ENCODE data around the gene MAP4K4.
A peak's percentile ranks its signal among the peaks of the same experiment; 100 is the strongest.

MAP4K4 gene

GRCh38 chr2:101704816-101705578, 7.5 kb downstream of the MAP4K4 start:
- Mint-ChIP-seq H3K36me3 (peaks cover 18% of the 10 kb centered on the region), H3K9me3 (no peaks in the 10 kb centered on the region), H3K27ac (peak overlapping the region; percentile 93), H3K27me3 (no peaks in the 10 kb centered on the region), H3K4me3 (peak overlapping the region; percentile 79), H3K4me1 (peaks cover 75% of the 10 kb centered on the region)

GRCh38 chr2:101706121-101706818, 8.8 kb downstream of the MAP4K4 start:
- peaks cover 15% of the 10 kb centered on the region for H3K36me3 Mint-ChIP-seq
- no peaks in the 10 kb centered on the region for H3K27me3 Mint-ChIP-seq
- H3K4me3 Mint-ChIP-seq, result peak overlapping the region; percentile 65
- peak overlapping the region; percentile 78 for H3K27ac Mint-ChIP-seq
- H3K9me3 Mint-ChIP-seq, result no peaks in the 10 kb centered on the region
- H3K4me1 Mint-ChIP-seq, result peaks cover 87% of the 10 kb centered on the region

- Mint-ChIP-seq H3K9me3 (no peaks in the 10 kb centered on the region), H3K36me3 (peaks cover 12% of the 10 kb centered on the region), H3K27ac (peak overlapping the region; percentile 78), H3K27me3 (no peaks in the 10 kb centered on the region), H3K4me1 (peaks cover 92% of the 10 kb centered on the region), H3K4me3 (peak overlapping the region; percentile 65)
Observed at GRCh38 chr2:101706819-101707177, 9.3 kb downstream of the MAP4K4 start.

GRCh38 chr2:101710036-101710435, 12.5 kb downstream of the MAP4K4 start:
- peak overlapping the region; percentile 89 for H3K27ac Mint-ChIP-seq

GRCh38 chr2:101710471-101711318, 13.2 kb downstream of the MAP4K4 start:
- peaks cover 80% of the 10 kb centered on the region for H3K4me1 Mint-ChIP-seq
- peak overlapping the region; percentile 19 for H3K4me3 Mint-ChIP-seq
- H3K27ac Mint-ChIP-seq, result peak overlapping the region; percentile 68
- H3K27me3 Mint-ChIP-seq, result no peaks in the 10 kb centered on the region
- H3K9me3 Mint-ChIP-seq, result no peaks in the 10 kb centered on the region
- H3K36me3 Mint-ChIP-seq, result peaks cover 3% of the 10 kb centered on the region

More at GRCh38 chr2:101710036-101710435, 12.5 kb downstream of the MAP4K4 start:
- peak overlapping the region; percentile 53 for H3K4me3 Mint-ChIP-seq
- H3K9me3 Mint-ChIP-seq, result no peaks in the 10 kb centered on the region
- no peaks in the 10 kb centered on the region for H3K27me3 Mint-ChIP-seq
- H3K36me3 Mint-ChIP-seq, result peaks cover 3% of the 10 kb centered on the region
- peaks cover 82% of the 10 kb centered on the region for H3K4me1 Mint-ChIP-seq

- peaks cover 5% of the 10 kb centered on the region for H3K36me3 Mint-ChIP-seq
- H3K4me1 Mint-ChIP-seq, result peaks cover 82% of the 10 kb centered on the region
- H3K27me3 Mint-ChIP-seq, result no peaks in the 10 kb centered on the region
- no peak overlapping the region for H3K4me3 Mint-ChIP-seq
- peak overlapping the region; percentile 72 for H3K27ac Mint-ChIP-seq
- peaks cover 5% of the 10 kb centered on the region for H3K9me3 Mint-ChIP-seq
Observed at GRCh38 chr2:101714118-101714517, 16.6 kb downstream of the MAP4K4 start.

GRCh38 chr2:101717071-101717845, 19.8 kb downstream of the MAP4K4 start:
- peak overlapping the region; percentile 70 for H3K4me3 Mint-ChIP-seq
- peaks cover 5% of the 10 kb centered on the region for H3K9me3 Mint-ChIP-seq
- H3K36me3 Mint-ChIP-seq, result peaks cover 6% of the 10 kb centered on the region
- H3K27ac Mint-ChIP-seq, result peak overlapping the region; percentile 96
- no peaks in the 10 kb centered on the region for H3K27me3 Mint-ChIP-seq
- peaks cover 84% of the 10 kb centered on the region for H3K4me1 Mint-ChIP-seq

GRCh38 chr2:101718479-101718878, 21.0 kb downstream of the MAP4K4 start:
- peaks cover 93% of the 10 kb centered on the region for H3K4me1 Mint-ChIP-seq
- H3K27me3 Mint-ChIP-seq, result no peaks in the 10 kb centered on the region
- peak overlapping the region; percentile 99 for H3K27ac Mint-ChIP-seq
- peak overlapping the region; percentile 67 for H3K4me3 Mint-ChIP-seq
- peaks cover 10% of the 10 kb centered on the region for H3K36me3 Mint-ChIP-seq
- peaks cover 9% of the 10 kb centered on the region for H3K9me3 Mint-ChIP-seq

- H3K27me3 Mint-ChIP-seq, result no peaks in the 10 kb centered on the region
- peaks cover 10% of the 10 kb centered on the region for H3K36me3 Mint-ChIP-seq
- peaks cover 93% of the 10 kb centered on the region for H3K4me1 Mint-ChIP-seq
- H3K9me3 Mint-ChIP-seq, result peaks cover 9% of the 10 kb centered on the region
- peak overlapping the region; percentile 99 for H3K27ac Mint-ChIP-seq
- peak overlapping the region; percentile 67 for H3K4me3 Mint-ChIP-seq
Observed at GRCh38 chr2:101718993-101719571, 21.6 kb downstream of the MAP4K4 start.

- peak overlapping the region; percentile 69 for H3K27ac Mint-ChIP-seq
- H3K27me3 Mint-ChIP-seq, result no peaks in the 10 kb centered on the region
- H3K4me1 Mint-ChIP-seq, result peaks cover 96% of the 10 kb centered on the region
- H3K4me3 Mint-ChIP-seq, result peak overlapping the region; percentile 21
- peaks cover 9% of the 10 kb centered on the region for H3K9me3 Mint-ChIP-seq
- H3K36me3 Mint-ChIP-seq, result peaks cover 10% of the 10 kb centered on the region
Observed at GRCh38 chr2:101720732-101721131, 23.2 kb downstream of the MAP4K4 start.

GRCh38 chr2:101722864-101723263, 25.4 kb downstream of the MAP4K4 start:
- Mint-ChIP-seq H3K4me3 (no peak overlapping the region), H3K36me3 (peaks cover 8% of the 10 kb centered on the region), H3K9me3 (peaks cover 4% of the 10 kb centered on the region), H3K27ac (peak overlapping the region; percentile 93), H3K27me3 (no peaks in the 10 kb centered on the region), H3K4me1 (peaks cover 92% of the 10 kb centered on the region)

- H3K27ac Mint-ChIP-seq, result peak overlapping the region; percentile 93
- H3K36me3 Mint-ChIP-seq, result peaks cover 8% of the 10 kb centered on the region
- peaks cover 94% of the 10 kb centered on the region for H3K4me1 Mint-ChIP-seq
- peaks cover 4% of the 10 kb centered on the region for H3K9me3 Mint-ChIP-seq
- H3K27me3 Mint-ChIP-seq, result no peaks in the 10 kb centered on the region
- no peak overlapping the region for H3K4me3 Mint-ChIP-seq
Observed at GRCh38 chr2:101723371-101724124, 26.0 kb downstream of the MAP4K4 start.

- Mint-ChIP-seq H3K27ac (peak overlapping the region; percentile 64), H3K4me3 (no peak overlapping the region), H3K36me3 (peaks cover 7% of the 10 kb centered on the region), H3K9me3 (peaks cover 4% of the 10 kb centered on the region), H3K27me3 (no peaks in the 10 kb centered on the region), H3K4me1 (peaks cover 94% of the 10 kb centered on the region)
Observed at GRCh38 chr2:101724125-101724474, 26.6 kb downstream of the MAP4K4 start.

- H3K27ac Mint-ChIP-seq, result peak overlapping the region; percentile 81
- no peaks in the 10 kb centered on the region for H3K27me3 Mint-ChIP-seq
- peaks cover 4% of the 10 kb centered on the region for H3K36me3 Mint-ChIP-seq
- H3K4me3 Mint-ChIP-seq, result peak overlapping the region; percentile 68
- peaks cover 94% of the 10 kb centered on the region for H3K4me1 Mint-ChIP-seq
- H3K9me3 Mint-ChIP-seq, result peaks cover 4% of the 10 kb centered on the region
Observed at GRCh38 chr2:101725038-101725437, 27.5 kb downstream of the MAP4K4 start.
